Measurements from ENCODE around the gene IL37.

IL37 gene, protein sequence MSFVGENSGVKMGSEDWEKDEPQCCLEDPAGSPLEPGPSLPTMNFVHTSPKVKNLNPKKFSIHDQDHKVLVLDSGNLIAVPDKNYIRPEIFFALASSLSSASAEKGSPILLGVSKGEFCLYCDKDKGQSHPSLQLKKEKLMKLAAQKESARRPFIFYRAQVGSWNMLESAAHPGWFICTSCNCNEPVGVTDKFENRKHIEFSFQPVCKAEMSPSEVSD

DNA sequence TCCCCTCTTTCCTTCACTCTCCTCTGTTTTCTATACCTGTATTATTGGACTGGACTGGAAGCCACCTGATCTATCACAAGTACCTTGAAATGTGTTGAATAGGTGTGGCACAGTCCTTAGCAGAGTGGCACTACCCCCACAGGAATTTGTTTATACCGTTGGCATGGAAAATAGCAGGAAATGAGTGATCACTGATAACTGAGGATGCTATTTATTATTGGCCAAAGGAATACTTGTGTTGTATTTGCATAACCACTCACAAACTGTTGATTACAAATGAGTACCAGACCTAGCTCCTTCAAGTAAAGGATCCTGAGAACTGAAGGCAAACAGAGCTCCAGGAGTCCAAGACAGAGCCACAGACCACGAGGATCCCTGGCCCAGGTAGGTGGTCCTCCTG is at the start of gene IL37:
IL37 (plus strand) TSS at position 301 of the 400 bp plus-strand sequence. CDS start 1,848 bp downstream, outside the sequence.
- FAIRE-seq = no peak

DNA sequence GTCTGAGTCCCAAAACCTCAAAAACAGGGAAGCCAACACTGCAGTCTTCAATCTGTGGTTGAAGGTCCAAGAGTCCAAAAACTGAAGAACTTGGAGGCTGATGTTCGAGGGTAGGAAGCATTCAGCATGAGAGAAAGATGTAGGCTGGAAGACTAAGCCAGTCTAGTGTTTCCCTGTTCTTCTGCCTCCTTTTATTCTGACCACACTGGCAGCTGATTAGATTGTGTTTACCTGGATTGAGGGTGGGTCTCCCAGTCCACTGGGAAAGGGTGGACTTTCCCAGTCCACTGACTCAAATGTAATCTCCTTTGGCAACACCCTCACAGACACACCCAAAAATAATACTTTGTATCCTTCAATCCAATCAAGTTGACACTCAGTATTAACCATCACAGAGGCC is 46.9 kb upstream of the IL37 start:
- FAIRE-seq = no peak

DNA sequence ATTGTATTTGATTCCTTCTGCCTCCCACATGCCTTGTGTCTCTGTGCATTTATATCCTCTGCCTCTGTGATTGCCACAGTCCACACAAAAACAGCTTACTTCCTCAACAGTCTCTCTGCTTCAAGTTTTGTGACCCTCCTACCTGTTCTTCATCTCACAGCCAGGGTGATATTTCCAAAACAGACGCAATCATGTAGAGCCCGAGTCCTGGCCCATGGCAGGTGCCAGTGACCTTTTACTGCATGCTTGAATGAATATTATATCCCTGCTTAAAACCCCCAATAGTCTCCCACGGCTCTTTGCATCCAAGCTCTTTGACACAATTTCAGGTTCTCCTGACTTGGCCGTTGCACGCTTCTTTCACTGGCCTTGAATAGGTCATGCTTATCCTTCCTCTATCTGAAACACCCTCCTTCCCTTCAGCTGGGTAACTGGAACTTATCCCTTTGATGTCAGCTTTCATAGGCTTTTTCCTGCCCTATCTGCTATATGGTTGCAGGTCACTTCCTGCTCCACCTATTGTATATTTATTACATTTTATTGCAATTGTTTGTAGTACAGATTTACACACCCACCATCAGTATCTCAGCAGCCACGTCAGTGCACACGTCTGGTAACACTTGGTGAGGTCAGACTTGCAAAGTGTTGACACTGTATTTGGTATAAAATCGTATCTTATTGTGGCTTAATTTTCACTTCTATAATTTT is 44.7 kb upstream of the IL37 start:
- no peak for FAIRE-seq

DNA sequence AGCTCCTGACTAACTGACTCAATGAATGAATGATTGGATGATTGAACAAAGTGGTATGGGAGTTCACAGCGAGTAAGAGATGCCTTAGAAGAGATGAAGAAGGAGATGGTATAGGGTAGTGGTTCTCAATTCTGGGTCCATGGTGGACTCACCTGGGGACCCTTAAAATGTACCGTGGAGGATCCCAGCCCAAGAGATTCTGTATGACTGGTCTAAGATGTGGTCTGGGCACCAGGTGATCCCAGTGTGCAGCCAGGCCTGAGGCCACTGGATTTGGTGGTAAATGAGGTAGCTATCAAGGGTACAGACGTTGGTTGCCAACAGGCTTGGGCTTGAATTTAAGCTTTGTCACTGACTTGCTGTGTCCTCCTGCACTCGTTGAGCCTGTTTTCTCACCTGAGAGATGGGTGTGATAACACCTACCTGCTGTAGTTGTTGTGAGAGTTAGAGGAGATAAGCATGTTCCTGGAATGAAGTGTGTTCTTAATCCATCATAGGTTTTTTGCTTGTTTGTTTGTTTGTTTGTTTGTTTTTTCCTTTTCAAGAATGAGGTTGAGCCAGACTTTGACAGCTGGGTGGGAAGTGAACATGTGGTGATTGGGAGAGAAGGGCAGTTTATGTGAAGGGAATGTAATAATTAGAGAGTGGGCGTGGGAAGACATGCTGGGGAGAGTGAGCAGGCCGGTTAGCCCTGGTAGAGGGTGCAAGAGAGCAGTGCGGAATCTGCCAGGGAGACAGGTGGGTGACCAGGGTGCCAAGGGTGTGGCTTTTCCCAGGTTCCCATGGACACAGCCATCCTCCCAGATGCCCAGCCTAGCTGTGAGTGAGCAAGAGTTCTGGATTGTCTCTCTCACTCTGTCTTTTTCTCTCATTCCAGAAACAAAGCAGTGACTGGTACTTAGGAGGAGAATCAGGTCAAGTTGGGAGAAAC is 43.0 kb upstream of the IL37 start:
- no peak for FAIRE-seq

DNA sequence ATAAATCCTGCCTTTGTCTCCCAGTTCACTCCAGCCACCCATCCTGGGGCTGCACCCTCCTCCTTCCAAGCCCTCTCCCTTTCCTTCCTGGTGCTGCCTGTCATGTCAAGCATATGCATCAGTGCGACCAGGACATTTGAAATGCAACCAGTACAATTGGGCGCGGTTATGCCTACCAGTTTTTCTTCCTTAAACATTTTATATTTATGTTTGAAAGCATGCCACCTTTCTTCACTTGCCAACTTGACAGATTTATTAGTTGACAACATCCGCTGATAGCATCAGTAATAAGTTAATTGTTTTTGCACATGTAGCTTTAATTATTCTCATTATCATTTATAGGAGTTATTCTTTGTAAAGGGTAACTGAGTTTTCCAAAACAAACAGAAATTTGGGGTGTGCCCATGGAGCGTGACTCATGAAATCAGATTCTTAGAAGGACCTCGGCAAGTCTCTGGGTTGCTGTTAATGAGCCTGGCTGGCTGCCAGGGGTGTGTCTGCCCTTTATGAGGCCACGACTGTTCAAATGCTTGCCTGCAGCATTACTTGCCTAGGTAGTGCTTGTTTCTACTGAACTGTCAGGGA is 41.6 kb upstream of the IL37 start:
- FAIRE-seq = no peak

DNA sequence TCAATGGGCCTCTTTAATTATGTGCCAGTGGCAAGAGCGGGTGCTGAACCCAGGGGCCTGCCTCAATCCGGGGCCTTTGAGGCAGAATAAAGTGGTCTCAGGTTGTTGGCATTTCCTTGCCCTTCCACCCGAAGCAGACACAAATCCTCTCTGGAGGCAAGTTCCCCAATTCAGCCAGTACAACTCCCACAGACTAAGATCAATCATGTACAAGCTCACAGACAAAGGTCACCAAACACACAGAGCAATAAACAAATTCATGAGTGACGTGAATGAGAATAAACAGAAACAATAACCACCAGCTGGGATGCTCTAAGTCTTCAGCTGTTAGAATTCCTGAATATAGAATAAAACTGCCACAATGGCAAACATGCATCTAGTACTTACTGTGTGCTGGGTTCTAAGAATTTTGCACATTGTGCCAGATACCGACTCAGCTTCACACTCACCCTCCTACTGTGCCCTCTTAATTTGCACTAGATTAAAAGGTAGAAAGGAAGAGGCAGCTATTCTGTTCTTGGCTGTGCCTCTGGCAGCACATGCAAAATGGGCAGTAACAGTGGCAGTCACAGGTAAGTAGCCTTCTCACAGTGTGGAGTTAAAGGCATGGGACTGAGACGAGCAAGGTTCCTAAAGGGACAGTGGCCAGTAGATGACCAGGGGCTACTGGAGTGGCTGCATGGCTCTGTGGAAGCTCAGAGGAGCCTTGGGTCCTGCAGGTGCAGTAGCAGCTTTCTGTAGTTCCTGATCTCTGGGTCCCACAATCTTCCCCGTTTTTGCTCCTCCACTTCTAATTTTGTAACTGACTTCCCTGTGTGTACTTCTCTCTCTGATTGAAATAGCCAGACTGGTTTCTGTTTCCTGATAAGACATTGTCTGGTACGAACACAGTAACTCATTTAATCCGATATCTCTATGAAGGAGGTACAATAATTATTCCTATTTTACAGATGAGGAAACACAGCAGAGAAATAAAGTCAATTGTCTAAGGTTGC is 39.8 kb upstream of the IL37 start:
- FAIRE-seq = no peak

DNA sequence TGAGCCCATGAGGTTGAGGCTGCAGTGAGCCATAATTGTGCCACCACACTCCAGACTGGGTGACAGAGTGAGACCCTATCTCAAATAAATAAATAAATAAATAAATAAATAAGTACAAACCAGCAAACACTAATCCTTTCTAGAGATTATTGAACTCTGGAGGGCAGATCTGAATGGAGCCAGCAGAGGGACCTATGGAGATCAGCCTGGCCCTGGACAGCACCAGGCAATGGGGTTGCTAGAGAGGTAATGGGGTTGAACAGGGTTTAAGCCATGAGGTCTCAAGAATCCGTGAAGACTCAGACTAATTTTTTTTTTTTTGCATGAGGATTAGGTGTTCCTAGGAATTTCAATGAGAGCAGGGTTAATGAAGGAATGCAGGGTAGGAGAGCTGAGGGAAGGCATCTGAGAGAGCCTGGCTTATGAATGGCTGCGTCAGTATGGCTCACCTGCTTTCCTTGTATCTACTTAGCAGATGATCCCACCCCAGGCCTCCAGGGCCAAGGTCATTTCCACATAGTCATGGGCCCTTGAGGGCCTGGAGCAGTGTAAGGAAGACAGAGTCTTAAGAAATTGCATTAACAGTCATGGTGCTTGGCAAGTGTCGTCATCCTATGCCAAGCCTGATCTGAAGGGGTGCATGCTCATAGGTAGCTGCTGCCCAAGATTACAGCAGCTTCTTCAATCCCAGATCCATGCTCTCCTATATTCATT is 34.6 kb upstream of the IL37 start:
- no peak for FAIRE-seq

DNA sequence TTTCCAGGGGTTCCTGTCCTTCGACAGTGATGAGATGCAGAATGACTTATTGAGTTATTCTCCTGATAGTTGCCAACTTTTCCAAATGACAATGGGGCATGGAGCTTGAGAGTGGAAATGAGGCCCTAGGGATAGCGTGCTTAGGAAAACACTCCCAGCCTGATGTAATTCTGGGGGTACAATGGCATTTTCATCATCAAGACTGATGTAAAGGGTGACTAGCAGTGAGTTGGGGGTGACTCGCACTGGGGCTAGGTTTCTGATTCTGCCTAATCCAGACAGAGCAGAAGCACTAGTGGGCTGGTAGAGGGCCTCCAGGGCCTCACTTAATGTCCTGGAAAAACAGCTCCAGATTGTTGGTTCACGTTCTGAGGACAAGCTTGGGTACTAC is 34.0 kb upstream of the IL37 start:
- FAIRE-seq = no peak

DNA sequence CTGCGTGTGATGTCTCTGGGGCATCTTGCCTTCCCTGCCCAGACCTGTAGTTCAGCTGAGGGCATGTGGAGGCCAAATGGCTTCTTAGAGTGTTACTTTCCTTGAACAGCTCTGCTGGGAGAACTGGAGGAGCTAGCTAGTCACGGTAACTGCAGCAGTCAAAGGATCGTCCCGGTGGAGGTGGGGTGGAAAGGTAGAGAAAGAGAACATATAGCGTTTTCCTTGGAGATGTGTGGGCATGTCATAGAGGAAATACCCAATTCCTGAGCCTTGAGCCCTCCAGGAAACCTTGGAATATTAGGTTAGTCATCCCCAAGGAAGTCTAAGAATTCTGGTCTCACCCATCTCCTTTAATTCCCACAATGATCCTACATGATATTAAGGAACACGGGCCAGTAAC is 33.5 kb upstream of the IL37 start:
- FAIRE-seq = no peak

DNA sequence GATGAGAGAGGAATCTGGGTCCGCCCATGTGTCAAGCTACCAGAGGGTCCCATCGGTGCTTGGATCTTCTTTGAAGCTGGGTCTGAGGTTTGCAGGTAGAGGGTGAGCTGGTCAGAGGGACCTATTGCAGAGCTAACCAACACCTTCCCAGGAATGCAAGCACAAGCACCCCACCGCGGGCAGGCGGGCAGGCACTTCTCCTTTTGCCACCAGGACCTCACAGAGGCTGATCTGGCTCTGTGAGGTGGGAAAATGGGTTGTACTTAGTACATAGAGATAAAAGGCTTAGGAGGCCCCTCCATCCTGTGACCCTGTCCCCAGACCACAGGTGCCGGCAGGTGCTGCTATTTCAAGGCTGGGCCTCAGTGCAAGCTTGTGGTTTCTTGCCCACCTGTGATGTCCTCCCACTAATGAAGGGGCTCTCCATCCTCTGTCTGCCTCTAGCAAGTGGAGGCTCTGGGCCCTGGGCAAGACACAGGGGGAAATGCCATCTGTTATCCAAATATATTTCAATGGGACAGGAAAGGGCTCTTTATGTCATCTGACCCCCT is 31.4 kb upstream of the IL37 start:
- FAIRE-seq = no peak

DNA sequence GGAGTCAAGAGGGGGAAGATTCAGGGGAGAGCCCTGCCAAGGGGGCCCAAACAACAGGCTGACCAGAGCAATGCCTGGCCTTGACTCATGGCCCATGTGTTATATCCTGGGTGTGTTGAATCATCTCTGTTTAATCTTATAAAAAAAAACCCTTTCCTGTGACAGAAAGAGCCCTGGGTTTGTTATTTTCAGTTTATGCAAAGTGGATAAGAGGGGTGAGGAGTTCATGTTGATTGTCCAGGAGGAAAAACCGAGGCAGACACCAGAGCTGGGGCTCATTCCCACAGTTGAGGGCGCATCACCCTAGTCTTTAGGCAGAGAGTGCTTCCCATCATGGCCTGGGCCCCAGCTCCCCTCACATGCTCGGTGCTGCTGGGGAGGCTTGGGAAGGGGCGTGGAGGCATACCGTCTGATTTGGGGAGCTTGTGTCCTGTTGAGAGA is 30.9 kb upstream of the IL37 start:
- FAIRE-seq = no peak

DNA sequence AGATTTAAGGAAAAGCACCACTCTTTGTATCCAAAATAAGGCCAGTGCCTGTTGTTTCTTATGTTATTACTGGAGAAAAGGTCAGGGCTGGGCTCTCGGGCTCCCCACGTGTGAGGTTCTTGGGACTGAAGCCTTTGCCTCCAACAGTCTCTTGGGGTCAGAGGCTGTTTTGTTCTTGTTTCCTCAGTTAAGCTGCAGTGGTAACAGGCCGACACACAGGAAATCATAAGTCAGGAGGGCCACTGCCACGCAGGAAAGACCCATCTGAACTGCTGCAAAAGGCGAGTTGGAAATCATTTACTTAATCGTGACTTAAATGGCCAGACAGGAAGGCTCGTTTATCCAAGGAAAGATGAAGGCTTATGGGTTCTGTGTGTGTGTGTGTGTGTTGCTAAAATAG is 30.3 kb upstream of the IL37 start:
- FAIRE-seq = no peak

DNA sequence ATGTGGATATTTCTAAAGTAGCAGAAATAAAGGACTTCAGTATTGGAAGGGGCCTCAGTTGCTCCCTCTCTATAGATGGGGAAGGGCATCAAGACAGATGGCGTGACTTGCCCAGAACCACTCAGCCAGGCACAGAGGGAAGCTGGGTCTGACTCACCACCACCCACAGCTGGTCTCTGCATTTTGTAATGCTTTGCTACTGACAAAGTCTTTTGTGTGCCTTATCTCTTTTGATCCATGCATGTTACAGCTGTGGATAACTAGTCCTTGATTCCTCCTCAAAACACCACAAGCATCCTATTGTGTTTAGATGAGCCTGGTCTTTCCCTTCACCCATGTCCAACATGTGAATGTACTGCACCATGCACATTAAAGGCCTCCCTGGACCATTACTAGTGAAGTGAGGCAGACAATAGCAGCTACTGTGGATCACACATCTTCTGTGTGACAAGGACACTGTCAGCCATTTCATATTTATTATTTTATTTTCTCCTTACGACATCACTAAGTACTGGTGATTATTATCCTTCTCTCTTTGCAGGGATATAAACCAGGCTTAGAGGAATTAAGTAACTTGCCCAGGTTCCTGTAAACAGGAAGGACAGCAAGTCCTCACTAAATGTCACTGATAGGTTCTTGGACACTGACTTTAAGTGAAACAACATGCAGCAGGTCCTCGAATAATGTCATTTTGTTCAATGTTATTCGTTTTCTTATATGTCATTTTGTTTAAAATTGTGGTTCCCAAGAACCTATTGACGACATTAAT is 29.6 kb upstream of the IL37 start:
- FAIRE-seq = no peak

DNA sequence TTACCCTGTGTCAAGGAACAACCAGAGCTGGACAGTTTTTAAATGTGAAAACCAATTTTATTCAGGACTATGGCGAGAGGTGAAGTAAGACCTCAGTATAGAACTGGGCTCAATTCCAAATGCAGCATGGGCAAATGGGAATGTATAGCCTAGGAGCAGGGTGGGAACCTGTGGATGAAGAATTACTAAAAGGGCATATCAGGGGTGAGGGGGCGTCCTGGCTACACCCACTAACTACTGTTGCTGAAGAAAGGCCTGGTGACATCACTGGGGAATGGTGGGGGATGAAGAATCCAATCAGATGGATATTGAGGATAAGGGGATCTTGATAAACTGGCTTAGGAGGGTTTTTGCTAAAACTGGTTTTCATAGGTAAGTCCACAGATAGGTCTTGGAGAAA is 27.3 kb upstream of the IL37 start:
- FAIRE-seq = no peak

DNA sequence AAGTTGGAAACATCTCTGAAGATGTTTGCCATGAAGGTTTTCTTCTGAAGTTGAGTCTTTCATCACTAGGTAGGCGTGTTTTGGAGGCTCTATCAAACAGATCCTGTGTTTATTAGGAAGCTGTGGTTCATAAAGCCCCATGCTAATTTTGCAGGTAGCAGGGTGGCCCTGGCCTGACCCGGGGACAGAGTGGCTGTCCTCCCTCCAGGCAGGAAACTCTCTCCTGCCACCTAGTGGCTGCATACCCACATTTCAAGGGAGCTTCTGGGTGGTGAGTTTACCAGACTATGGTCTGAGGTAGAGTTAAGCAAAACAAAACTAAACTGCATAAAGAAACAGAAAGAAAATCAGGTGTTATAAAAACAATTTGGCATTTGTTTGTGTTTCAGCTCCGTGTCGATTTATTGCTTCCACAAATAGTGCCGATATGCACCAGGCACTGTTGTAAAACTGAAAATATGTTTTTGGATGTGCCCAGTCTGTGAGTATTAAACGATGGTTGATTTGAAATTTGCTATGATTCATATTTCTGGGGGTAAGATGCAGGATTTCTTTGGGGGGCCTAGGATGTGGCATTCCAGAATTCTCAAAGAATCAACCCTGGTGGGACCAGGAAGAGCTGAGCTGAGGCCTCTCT is 26.0 kb upstream of the IL37 start:
- no peak for FAIRE-seq

DNA sequence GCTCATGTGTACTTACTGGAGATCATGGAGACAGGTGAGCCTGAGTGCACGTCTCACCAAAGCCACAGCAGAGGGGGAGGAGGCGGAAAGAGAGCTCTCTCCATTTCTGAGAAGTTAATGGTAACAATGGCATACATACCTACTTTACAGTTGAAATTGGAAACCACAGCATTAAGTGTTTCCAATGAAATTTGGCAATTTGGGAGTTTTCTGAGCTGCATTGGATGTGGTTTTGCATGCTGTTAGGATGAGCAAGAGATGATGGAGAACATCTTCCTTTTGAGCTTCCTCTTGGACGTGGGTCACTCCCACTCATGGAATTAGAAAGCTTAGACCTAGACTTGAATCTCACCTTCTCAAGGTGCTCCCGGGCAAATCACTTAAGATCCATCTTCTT is 25.5 kb upstream of the IL37 start:
- no peak for FAIRE-seq

DNA sequence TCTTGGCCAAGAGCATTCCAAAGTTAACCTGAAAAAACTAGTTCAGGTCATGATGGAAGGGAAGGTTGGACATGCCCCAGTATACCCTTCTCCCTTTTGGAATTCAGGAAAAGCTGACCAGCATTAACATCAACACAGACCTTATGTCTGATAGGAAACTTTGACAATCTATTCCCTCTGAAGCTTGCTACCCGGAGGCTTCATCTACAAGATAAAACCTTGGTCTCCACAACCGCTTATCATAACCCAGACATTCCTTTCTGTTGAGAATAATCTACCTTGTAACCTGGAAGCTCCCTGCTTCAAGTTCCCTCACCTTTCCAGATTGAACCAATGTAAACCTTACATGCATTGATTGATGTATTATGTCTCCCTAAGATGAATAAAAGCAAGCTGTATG is 24.7 kb upstream of the IL37 start:
- FAIRE-seq = no peak

DNA sequence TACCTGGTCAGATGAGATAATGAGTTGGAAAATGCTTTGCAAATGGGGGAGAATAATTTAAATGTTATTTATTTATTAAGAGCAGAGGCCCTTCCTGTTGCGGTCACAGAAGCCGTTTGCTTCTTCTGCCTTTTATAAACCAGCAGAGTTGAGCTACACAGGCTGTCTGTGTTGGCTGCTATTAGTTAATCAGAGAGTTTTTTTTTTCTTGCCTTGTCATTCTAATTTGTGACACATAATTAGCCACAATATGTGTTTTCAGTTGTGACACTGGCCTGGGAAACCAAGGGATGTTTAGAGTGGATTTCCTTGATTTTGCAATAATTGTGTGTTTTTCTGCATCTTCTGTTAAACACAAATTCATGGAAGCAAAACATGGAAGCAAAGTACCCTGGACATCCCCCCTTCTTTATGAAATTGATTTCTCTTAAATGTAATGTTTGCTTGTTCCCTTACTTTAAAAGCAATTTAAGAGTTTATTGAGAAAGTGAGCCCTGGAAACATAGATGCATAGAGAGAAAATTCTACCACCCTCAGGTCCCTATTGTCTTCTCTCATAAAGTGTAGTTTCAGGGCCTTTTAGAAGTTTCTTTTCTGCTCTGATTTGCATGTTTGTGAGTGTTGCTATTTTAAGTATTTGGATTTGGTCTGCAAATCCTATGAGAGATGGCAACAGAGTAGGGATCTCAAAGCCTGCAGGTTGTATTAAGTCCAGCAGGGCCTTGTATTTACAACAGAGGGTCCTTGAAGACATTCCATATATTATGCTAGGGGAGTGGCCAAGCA is 22.8 kb upstream of the IL37 start:
- no peak for FAIRE-seq

DNA sequence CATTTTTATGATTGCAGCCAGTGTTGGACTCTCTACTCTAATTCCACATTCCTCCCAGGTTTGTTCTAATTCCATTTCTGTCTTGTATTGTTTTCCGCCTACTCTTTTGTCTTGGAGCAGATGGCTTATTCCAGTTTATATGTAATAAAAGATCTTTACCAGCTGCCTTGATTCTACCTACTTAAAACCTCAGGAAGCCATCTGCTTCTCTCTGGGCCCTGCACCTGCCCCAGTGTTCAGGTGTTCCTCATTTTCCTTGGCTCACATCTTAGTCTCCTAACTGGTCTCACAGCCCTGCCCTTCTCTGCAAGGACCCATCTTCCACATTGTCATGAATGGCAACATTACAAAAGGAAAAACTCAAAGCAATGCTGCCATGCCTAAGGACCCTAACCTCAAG is 21.0 kb upstream of the IL37 start:
- FAIRE-seq = no peak

Data from endometrium (tissue), 2 donors.